GM08714 (cell line): ENCODE results near the gene SCAF11.

Experiments used
- H3K4me3 ChIP-seq: fragments of 200-500 bp; sonication (Bioruptor generic); 2 replicates; pipeline ENCODE4 v1.5.1; 2014; ENCODE audit warnings: mild to moderate bottlenecking, low read length, inconsistent platforms
- ZNF274 ChIP-seq: IDR thresholded peaks from 2 replicates; pipeline ENCODE4 v1.6.1; 2012; ENCODE audit warnings: mild to moderate bottlenecking, low read depth, low read length

SCAF11 gene

GRCh38 chr12:45962553-45963325 is 27.6 kb downstream of the SCAF11 start:
- H3K4me3 ChIP-seq: no peak overlapping the region
- TF ChIP-seq ZNF274: no peak

GRCh38 chr12:45959728-45960127 is 30.6 kb downstream of the SCAF11 start:
- no peak for TF ChIP-seq ZNF274
- no peak overlapping the region for H3K4me3 ChIP-seq

DNA sequence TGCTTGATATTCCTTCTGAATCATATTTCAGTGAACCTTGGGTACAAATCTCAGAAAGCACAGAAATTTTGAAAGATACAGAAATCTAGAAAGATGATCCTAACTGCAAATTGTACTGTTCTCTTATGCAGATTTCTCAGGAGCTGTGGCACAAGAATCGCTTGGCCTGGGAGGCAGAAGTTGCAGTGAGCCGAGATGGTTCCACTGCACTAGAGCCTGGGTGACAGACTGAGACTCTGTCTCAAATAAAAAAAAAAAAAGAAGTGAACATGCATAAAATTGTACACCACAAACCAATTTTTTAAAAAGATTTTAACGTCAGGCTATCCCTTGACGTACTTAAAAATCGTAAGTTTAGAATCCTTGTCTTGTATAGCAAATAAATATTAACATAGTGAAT is 31.3 kb downstream of the SCAF11 start:
- H3K4me3 ChIP-seq: no peak overlapping the region
- TF ChIP-seq ZNF274: no peak

GRCh38 chr12:45948546-45948945 is 41.8 kb downstream of the SCAF11 start:
- TF ChIP-seq ZNF274: no peak
- H3K4me3 ChIP-seq: no peak overlapping the region

DNA sequence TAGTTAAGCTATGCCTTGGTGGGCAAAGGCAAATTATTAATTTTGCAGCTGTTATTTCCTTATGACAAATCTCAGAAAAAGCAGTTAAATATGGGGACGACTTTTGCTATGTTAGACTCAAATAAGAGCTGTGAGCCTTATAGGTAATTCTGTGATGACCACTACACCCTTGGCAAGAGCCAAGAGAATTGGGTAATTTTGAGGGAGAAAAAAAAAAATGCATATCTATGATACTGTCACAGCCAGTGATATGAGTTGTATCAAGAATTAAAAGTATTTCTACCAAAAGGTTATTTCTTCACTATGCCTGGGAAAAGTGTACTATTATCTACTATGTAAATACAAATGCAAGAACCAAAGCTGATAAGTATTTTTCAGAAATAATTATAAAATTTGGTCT is 43.9 kb downstream of the SCAF11 start:
- H3K4me3 ChIP-seq: no peak overlapping the region
- no peak for TF ChIP-seq ZNF274

GRCh38 chr12:45944771-45945170 is 45.6 kb downstream of the SCAF11 start:
- no peak for TF ChIP-seq ZNF274
- H3K4me3 ChIP-seq: no peak overlapping the region

DNA sequence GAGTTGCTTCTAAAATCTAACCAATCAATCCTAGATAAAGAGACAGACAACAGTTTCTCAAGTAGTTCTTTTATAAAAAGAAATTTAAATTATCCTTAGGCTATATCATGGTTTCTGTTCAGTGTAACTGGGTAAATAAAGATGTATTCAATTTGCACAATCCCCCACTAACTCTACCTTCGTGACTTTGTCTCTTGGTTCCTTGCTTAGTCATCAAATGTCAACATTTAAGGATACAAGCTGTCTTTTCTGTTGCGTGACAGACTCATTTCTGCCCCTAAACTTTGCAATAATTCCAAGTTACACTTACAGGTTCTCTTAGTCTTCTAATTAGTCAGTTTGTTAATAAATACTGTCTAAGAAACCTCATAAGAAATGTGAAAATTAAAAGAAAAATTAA is 50.6 kb downstream of the SCAF11 start:
- no peak overlapping the region for H3K4me3 ChIP-seq
- no peak for TF ChIP-seq ZNF274

DNA sequence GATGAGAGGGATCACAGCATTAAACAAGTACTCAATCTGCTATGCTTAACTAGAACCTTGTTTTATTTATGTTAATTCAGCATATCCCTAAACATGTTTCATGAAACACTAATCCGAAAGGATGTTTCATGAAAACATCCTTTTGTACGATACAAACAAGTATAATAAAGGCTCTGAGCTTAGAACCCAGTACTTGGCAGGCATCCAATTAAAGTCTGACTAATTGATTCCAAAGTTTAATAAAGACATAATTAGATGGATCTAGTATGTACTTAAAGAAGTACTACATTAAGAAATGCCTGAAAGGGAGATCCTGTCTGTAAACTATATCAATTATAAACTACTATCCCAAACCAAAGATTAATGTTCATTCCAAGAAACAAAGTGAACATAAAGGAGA is 51.8 kb downstream of the SCAF11 start:
- no peak overlapping the region for H3K4me3 ChIP-seq
- no peak for TF ChIP-seq ZNF274

GRCh38 chr12:45934956-45935355 is 55.4 kb downstream of the SCAF11 start:
- TF ChIP-seq ZNF274: no peak
- no peak overlapping the region for H3K4me3 ChIP-seq

- no peak overlapping the region for H3K4me3 ChIP-seq
- no peak for TF ChIP-seq ZNF274
These were observed 56.9 kb downstream of the SCAF11 start for GRCh38 chr12:45933504-45933903.

- no peak for TF ChIP-seq ZNF274
- no peak overlapping the region for H3K4me3 ChIP-seq
These were observed 60.0 kb downstream of the SCAF11 start for GRCh38 chr12:45930369-45930768.

- TF ChIP-seq ZNF274: no peak
- H3K4me3 ChIP-seq: no peak overlapping the region
These were observed 62.1 kb downstream of the SCAF11 start for GRCh38 chr12:45928309-45928708.

GRCh38 chr12:45918818-45919217 is 71.6 kb downstream of the SCAF11 start:
- no peak overlapping the region for H3K4me3 ChIP-seq
- TF ChIP-seq ZNF274: no peak

- no peak overlapping the region for H3K4me3 ChIP-seq
- no peak for TF ChIP-seq ZNF274
These were observed 75.0 kb downstream of the SCAF11 start for GRCh38 chr12:45915405-45915804.

GRCh38 chr12:45914090-45914489 is 76.3 kb downstream of the SCAF11 start:
- H3K4me3 ChIP-seq: no peak overlapping the region
- TF ChIP-seq ZNF274: no peak

DNA sequence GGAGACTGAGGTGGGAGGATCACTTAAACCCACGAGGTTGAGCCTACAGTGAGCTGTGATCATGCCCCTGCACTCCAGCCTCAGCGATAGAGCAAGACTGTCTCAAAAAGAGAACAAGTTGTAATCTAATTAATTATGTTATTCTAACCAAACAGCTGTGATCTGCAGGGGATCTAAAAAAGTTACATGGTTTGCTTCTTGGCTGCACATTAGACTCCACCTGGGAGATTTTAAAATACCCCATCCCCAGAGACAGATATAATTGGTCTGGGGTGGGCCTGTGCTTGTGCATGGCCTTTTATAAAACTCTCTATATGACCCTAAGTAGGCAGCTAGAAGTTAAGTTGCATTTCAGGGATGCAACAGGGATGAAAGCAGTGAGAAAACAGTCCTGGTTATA is 76.7 kb downstream of the SCAF11 start:
- no peak for TF ChIP-seq ZNF274
- no peak overlapping the region for H3K4me3 ChIP-seq

GRCh38 chr12:45912774-45913173 is 77.6 kb downstream of the SCAF11 start:
- TF ChIP-seq ZNF274: no peak
- H3K4me3 ChIP-seq: no peak overlapping the region
